IPS DF 4.7 (cell line): ENCODE results near the gene SPZ1.
"Not testable (repeated sequence)": the region's sequence is repeated elsewhere in the genome, so short reads cannot be mapped to it uniquely, and the experiment has no call there.

Experiments used
- DNase-seq: peaks from one replicate; pipeline ENCODE4 v3.0.0-alpha.2; 2013; ENCODE audit warnings: low spot score; ENCODE audit errors: extremely low read depth

SPZ1 gene

DNA sequence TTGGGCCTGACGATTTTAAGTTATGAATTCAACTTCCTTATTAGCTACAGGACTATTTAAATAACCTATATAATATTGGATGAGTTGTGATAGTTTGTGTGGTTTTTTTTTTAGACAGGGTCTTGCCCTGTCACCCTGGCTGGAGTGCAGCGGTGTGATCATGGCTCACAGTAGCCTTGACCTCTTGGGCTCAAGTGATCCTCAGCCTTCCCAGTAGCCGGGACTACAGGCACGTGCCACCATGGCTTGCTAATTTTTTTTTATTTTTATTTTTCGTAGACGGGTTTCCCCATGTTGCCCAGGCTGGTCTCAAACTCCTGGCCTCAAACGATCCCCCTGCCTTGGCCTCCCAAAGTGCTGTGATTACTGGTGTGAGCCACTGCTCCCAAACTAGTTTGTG, 17.6 kb downstream of the SPZ1 start:
- no peak for DNase-seq

DNA sequence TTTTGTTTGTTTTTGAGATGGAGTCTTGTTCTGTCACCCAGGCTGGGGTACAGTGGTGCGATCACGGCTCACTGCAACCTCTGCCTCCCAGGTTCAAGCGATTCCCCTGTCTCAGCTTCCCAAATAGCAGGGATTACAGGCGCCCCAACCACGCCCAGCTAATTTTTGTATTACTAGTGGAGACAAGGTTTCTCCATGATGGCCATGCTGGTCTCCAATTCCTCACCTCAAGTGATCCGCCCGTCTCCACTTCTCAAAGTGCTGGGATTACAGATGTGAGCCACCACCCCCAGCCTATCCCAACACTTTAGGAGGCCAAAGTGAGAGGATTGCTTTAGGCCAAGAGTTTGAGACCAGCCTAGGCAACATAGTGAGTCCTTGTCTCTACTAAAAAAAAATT, 19.3 kb downstream of the SPZ1 start:
- no peak for DNase-seq

DNA sequence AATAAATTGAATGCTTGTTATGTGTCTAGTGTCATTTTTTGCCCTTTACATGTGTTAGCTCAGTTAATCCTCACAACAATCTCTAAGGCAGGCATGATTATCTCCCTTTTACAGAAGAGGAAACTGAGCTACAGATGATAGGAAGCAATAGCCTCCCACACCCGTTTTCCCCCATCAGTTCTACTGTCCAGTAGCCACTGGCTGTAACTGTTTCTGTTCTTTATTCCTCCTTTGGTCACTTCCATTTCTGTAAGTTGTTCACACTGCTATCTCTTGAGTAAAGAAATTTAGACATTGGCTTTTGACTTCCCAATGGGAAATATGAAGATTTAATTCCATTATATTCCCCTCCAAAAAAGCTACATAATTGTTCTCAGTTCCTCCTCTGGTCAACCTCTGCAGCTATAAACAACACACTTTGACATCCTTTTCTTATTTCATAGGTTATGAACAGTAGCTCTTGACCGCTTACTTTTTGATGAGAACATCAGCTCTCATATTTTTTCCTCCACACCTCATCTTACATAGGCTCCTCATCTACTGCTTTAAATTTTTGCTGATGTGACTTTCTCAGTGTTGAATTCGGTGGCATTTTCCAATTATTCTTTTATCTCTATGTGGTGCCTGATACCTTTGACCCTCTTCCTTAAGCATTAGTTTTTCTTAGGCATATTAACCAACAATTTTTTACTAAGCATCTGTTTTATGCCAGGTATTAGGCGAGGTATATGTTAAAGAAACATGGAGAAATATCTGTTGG, 21.4 kb downstream of the SPZ1 start:
- DNase-seq, result no peak

DNA sequence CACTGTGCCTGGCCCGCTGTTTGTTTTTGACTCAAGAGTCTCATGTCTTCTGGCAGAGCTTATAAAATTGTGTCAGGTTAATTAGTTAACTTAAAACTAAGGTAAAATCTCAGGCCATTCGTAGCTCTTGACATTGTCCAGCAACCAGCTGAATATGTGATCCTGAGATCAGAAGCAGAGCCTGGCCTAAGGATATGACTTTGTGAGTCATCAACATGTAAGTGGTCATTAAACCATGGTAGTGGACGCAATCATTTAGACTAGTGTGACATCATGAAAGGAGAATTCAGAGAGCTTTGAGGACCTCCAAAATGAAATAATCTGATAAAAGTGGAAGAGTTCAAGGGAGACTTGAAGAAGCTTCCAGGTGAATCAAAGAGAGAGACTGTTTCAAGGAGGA, 23.3 kb downstream of the SPZ1 start:
- no peak for DNase-seq

DNA sequence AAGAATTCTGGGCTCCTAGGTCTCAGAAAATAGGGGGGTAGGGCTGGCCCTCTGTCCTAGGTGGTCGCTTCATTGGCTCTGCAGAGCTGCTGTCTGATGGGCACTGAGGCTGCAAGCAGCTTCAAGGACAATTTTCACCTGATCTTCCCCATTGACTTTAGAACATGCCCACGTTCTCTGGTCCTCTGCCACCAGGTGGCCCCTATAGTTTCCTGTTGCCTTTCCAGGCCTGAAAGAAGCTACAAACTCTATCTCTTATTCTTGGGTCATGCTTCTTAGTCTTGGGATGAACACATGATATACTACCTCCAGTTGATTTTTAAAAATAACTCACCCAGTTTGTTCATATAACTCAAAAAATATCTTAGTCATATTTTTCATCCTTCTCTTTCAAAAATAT, 26.3 kb downstream of the SPZ1 start:
- no peak for DNase-seq

DNA sequence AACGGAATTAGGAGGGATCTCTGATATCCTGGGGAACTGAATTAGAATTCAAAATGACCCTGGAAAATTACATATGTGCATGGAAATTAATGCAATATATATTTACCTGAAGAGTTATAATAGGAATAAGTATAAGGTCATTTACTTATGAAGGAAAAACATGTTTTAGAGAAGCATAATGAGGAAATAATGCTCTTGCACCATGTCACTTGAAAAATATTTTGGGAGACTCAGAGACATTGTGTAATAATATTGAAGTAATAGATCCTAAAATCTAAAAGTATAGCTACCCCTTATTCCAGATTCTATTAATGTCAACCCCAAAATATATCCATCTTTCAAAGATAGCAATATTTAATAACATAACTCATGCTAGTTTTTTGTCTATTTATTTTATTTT, 28.4 kb downstream of the SPZ1 start:
- DNase-seq, result no peak

DNA sequence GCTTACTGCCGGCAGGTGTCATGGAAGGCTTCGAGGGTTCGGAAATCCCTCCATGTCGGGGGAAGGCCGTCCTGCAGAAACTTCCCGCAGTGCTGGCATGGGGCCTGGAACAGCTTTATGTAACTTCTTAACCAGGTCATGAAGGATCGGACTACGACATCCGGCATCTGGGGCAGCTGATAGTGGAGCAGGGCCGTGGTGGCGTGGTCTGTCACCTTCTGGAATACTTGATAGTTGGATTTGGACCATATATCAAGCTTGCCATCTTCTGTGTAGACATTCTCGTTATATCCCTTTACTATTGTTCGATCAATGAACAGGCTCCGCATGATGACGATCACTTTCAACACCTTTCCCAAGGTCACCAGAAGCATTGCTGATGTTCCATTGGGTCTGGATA, 31.2 kb downstream of the SPZ1 start:
- not testable (repeated sequence) for DNase-seq

DNA sequence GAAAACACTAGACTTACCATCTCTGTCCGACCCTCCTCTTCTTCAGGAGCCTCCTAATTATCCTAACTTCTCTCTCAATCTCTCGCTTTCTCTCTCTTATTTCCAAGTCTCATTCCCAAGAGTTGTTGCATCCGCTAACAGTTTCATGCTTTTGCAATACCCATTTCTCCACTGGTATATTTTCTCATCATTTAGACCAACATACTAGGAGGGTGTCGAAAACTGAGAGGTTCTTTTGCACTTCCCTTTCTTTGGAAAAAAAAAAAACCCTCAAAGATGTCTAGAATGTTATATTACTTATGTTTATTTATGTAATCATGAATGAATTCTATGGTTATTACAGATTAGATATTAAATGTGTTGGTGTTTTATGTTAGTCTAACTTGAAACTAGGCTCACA, 35.9 kb downstream of the SPZ1 start:
- no peak for DNase-seq

DNA sequence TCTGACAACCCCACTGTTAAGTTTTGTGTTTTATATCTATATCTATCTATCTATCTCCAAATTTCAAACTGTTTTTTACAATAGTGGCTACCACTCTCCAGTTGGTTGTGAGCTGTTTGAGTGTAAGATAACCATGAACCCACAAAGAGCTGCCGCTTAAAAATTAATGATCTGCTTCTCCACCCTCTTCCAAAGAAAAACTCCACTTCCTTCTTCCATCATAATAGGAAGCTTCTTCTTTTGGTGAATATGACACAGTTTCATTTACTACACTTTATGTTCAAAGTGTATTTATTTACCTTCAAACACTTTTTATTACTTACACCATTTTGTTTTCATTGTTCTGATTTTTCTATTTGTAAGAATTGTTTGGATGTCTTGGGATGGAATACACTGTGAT, 37.9 kb downstream of the SPZ1 start:
- DNase-seq, result no peak

DNA sequence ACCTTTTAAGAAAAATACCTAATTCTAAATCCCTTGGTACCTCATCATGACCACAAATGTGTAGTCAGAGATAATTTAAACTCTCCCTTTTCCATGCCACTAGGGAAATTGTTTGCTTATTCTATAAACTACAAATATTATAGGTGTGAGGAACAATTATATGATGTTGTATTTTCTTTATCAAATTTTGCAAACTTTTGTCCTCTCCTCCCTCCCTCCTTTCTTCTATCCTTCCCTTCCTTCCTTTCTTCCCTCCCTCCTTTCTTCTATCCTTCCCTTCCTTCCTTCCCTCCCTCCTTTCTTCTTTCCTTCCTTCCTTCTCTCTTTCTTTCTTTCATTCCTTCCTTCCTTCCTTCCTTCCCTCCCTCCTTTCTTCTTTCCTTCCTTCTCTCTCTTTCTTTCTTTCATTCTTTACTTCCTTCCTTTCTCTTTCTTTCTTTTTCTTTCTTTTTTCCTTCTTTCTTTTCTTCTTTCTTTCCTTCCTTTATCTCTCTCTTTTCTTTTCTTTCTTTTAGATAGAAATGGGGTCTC, 41.2 kb downstream of the SPZ1 start:
- DNase-seq, result no peak

DNA sequence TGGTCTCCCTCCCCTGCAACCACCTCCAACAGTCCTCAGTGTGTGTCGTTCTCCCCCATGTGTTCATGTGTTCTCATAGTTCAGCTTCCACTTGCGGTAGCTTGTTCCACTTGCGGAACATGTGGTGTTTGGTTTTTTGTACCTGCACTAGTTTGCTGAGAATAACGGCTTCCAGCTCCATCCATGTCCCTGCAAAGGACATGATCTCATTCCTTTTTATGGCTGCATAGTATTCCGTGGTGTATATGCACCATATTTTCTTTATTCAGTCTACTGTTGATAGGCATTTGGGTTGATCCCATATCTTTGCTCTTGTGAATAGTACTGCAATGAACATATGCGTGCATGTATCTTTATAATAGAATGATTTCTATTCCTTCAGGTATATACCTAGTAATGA, 45.1 kb downstream of the SPZ1 start:
- no peak for DNase-seq

DNA sequence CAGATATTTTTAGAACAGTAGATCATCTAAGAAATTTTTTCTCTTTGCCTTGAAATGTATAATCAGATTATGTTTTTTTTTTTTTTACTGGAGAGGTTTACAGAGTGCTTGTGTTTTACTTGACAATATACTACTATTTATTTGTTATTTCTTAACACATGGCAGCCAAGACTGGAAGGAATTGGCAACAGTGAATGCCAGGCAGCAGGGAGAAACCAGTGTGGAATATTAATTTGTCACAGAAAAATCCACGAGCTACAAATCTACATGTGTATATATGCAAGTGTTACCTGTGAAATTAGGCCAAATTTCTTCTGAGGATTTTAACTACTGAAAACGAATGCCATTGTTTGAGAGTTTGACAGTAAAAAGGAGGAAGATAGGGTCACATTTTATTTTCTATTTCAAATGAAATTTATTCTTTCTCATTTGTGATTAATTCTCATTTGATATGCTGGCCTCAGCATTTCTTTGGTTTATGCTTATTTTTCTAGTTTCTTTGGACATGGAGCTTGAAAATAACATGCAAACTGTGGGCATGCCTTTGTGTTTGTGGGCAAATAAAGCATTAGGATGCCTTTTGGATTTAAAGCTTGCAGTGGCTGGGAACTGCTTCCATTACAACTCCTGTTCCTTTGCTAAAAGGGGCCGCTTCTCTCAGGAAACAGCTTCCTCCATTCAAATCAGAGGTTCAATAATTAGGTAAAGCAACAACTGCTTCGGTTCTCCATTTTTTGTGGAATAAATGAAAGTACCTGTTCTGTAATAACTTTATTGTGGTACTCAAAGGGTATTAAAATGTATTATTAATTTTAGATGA, 49.1 kb downstream of the SPZ1 start:
- DNase-seq, result no peak

DNA sequence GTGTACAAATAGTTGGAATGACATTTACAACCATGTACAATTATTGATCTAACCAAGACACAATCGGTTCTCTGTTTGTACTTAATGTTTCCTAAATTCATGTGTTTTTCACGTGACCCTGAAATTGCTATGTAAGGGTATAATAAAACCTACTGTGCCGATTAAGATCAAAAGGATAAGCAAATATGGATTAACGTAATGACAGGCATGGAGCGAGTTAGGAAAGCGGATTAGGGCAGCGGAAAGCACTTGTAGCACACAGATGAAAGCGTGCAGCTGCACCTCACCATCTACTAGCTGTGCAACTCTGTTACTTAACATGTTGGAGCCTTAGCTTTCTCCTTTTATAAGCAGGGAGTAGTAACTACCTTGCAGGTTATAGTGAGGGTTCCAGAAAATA, 49.7 kb downstream of the SPZ1 start:
- no peak for DNase-seq

DNA sequence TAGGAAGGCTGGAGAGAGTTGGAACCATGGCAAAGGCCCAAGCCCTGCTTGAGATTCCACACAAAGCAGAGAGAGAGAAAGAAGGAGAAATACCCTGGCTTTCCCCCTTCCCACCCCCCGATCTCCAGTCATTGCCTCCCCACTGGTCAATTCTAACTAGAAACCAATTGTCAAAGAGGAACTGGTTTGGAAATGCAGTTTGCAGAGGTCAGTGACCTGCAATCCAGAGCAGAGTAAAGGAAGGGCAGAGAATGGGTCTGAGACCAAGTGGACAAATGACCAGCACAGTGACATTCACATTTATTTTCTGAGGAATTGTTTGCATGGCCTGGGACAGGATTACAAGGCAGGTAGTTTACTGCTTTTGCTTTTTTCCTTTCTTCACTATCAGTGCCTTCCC, 50.6 kb downstream of the SPZ1 start:
- DNase-seq, result no peak
